H1 (cell line): ENCODE results near the gene HES7. TPM values are rescaled to one million over a fixed set of nuclear protein-coding genes. Genes with fewer than 3 reads are reported as not detected.
A peak's percentile ranks its signal among the peaks of the same experiment; 100 is the strongest.

Source experiments
- CBX5 ChIP-seq: fragments of 300-800, 300-1000 bp; sonication (generic); IDR thresholded peaks from 2 replicates; pipeline ENCODE4 v1.7.1; 2016; ENCODE audit warnings: antibody characterized with exemption, low read length, low read depth
- E2F6 ChIP-seq: IDR thresholded peaks from 2 replicates; pipeline ENCODE4 v1.6.1; 2012; ENCODE audit warnings: inconsistent platforms
- RAD21 ChIP-seq, 2 experiments: IDR thresholded peaks in 1 of 2; conservative IDR thresholded peaks in 1 of 2; 2 replicates each; pipeline ENCODE4 v1.6.1; 2011; ENCODE audit warnings: low read depth in 2 of 2, low read length in 2 of 2, improper control_type of control experiment in 1 of 2, inconsistent platforms in 1 of 2, mild to moderate bottlenecking in 1 of 2, moderate library complexity in 1 of 2
- RXRA ChIP-seq: IDR thresholded peaks from 2 replicates; pipeline ENCODE4 v1.6.1; 2011; ENCODE audit warnings: low read depth, mild to moderate bottlenecking, low read length, moderate library complexity; ENCODE audit not compliant: insufficient read depth
- SRF ChIP-seq: IDR thresholded peaks from 2 replicates; pipeline ENCODE4 v1.6.1; 2011; ENCODE audit warnings: mild to moderate bottlenecking, low read depth, low read length, moderate library complexity
- SUZ12 ChIP-seq: fragments of 200-600 bp; sonication (generic); IDR thresholded peaks from 2 replicates; pipeline ENCODE4 v1.6.1; 2012; ENCODE audit warnings: mild to moderate bottlenecking, inconsistent platforms, low read length, moderate library complexity, mixed read lengths
- ZNF274 ChIP-seq: IDR thresholded peaks from 2 replicates; pipeline ENCODE4 v1.7.0; 2012; ENCODE audit warnings: low read length, borderline replicate concordance; ENCODE audit errors: extremely low read depth
- polyA plus RNA-seq, 7 experiments: library from polyadenylated mRNA; depleted of rRNA in 3 of 7; stranded (reverse) in 5 of 7; unstranded in 2 of 7; fragments of >200 nt in 5 of 7; fragments of 200-250 nt in 2 of 7; gene quantifications; 1 replicate in 5 of 7; 2 replicates in 1 of 7; 4 replicates in 1 of 7; pipeline versions ENCODE4 v1.2.1 to v1.2.3, GENCODE V29; 2011 to 2013; ENCODE audit warnings: missing spikeins in 2 of 7, mixed read lengths in 2 of 7
- total RNA-seq: library from RNA; stranded (reverse); fragmentation: NEBNext Ultra II Directional; extraction: Animal tissue kit (Norgen Biotek cat#: 25700); gene quantifications from 2 replicates; pipeline ENCODE4 v1.2.1, GENCODE V29; 2021
- TF ChIP-seq, protein P1 (sequence below): fragments of 300-600 bp; sonication (generic); IDR thresholded peaks from 2 replicates; pipeline ENCODE4 v1.7.1; 2012; ENCODE audit warnings: low read length, moderate library complexity, mild to moderate bottlenecking, inconsistent platforms; ENCODE audit not compliant: insufficient replicate concordance
- TF ChIP-seq, protein P2 (sequence below): IDR thresholded peaks from 2 replicates; pipeline ENCODE4 v1.6.1; 2012; ENCODE audit warnings: inconsistent platforms

The HES7 gene
- total and polyA plus RNA-seq, 2 of the 8 experiments (the other 6 are each of a cell fraction or from before 2014, with no cell fraction given), result 0.20 to 0.32 TPM

GRCh38 chr17:8080208-8080798 is 43.6 kb downstream of the HES7 start (continued):
- TF ChIP-seq, protein P1, sequence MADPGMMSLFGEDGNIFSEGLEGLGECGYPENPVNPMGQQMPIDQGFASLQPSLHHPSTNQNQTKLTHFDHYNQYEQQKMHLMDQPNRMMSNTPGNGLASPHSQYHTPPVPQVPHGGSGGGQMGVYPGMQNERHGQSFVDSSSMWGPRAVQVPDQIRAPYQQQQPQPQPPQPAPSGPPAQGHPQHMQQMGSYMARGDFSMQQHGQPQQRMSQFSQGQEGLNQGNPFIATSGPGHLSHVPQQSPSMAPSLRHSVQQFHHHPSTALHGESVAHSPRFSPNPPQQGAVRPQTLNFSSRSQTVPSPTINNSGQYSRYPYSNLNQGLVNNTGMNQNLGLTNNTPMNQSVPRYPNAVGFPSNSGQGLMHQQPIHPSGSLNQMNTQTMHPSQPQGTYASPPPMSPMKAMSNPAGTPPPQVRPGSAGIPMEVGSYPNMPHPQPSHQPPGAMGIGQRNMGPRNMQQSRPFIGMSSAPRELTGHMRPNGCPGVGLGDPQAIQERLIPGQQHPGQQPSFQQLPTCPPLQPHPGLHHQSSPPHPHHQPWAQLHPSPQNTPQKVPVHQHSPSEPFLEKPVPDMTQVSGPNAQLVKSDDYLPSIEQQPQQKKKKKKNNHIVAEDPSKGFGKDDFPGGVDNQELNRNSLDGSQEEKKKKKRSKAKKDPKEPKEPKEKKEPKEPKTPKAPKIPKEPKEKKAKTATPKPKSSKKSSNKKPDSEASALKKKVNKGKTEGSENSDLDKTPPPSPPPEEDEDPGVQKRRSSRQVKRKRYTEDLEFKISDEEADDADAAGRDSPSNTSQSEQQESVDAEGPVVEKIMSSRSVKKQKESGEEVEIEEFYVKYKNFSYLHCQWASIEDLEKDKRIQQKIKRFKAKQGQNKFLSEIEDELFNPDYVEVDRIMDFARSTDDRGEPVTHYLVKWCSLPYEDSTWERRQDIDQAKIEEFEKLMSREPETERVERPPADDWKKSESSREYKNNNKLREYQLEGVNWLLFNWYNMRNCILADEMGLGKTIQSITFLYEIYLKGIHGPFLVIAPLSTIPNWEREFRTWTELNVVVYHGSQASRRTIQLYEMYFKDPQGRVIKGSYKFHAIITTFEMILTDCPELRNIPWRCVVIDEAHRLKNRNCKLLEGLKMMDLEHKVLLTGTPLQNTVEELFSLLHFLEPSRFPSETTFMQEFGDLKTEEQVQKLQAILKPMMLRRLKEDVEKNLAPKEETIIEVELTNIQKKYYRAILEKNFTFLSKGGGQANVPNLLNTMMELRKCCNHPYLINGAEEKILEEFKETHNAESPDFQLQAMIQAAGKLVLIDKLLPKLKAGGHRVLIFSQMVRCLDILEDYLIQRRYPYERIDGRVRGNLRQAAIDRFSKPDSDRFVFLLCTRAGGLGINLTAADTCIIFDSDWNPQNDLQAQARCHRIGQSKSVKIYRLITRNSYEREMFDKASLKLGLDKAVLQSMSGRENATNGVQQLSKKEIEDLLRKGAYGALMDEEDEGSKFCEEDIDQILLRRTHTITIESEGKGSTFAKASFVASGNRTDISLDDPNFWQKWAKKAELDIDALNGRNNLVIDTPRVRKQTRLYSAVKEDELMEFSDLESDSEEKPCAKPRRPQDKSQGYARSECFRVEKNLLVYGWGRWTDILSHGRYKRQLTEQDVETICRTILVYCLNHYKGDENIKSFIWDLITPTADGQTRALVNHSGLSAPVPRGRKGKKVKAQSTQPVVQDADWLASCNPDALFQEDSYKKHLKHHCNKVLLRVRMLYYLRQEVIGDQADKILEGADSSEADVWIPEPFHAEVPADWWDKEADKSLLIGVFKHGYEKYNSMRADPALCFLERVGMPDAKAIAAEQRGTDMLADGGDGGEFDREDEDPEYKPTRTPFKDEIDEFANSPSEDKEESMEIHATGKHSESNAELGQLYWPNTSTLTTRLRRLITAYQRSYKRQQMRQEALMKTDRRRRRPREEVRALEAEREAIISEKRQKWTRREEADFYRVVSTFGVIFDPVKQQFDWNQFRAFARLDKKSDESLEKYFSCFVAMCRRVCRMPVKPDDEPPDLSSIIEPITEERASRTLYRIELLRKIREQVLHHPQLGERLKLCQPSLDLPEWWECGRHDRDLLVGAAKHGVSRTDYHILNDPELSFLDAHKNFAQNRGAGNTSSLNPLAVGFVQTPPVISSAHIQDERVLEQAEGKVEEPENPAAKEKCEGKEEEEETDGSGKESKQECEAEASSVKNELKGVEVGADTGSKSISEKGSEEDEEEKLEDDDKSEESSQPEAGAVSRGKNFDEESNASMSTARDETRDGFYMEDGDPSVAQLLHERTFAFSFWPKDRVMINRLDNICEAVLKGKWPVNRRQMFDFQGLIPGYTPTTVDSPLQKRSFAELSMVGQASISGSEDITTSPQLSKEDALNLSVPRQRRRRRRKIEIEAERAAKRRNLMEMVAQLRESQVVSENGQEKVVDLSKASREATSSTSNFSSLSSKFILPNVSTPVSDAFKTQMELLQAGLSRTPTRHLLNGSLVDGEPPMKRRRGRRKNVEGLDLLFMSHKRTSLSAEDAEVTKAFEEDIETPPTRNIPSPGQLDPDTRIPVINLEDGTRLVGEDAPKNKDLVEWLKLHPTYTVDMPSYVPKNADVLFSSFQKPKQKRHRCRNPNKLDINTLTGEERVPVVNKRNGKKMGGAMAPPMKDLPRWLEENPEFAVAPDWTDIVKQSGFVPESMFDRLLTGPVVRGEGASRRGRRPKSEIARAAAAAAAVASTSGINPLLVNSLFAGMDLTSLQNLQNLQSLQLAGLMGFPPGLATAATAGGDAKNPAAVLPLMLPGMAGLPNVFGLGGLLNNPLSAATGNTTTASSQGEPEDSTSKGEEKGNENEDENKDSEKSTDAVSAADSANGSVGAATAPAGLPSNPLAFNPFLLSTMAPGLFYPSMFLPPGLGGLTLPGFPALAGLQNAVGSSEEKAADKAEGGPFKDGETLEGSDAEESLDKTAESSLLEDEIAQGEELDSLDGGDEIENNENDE, result no peak
- TF ChIP-seq SUZ12, result no peak
- no peak for TF ChIP-seq SRF
- no peak for TF ChIP-seq CBX5
- TF ChIP-seq, protein P2, sequence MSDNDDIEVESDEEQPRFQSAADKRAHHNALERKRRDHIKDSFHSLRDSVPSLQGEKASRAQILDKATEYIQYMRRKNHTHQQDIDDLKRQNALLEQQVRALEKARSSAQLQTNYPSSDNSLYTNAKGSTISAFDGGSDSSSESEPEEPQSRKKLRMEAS, result 0 out of 2 replicates have a peak, but pooled peaks have one; percentile 50
- TF ChIP-seq ZNF274, result no peak
- TF ChIP-seq E2F6, result peak; percentile 50
- no peak for TF ChIP-seq RXRA
- TF ChIP-seq RAD21 (IDR thresholded peaks at IDR 0.05 in 1 of 2, conservative IDR thresholded peaks at IDR 0.05 in 1 of 2; ENCODE audit: low read depth in 2 of 2, low read length in 2 of 2), result no peak
